HL-60/S4 treated with phorbol 12-myristate 13-acetate at 8.2 ng/mL for 4 days and 3 days (cell line): ENCODE results near the gene USH2A.
"Not testable (repeated sequence)": the region's sequence is repeated elsewhere in the genome, so short reads cannot be mapped to it uniquely, and the experiment has no call there.

Experiments
- in situ Hi-C: fragments of 300-500 bp; cut with MboI; formaldehyde crosslinking; loops from 2 replicates; pipeline ENCODE4 v1.15.0; 2022; ENCODE audit warnings: low sequenced_read_pairs

The USH2A gene

GRCh38 chr1:216390956-216391355 is 32.3 kb downstream of the USH2A start:
- in situ Hi-C loops: no loop called here

GRCh38 chr1:216389774-216390173 is 33.5 kb downstream of the USH2A start:
- in situ Hi-C loops: no loop called here

GRCh38 chr1:216388558-216388957 is 34.7 kb downstream of the USH2A start:
- in situ Hi-C loops: no loop called here

GRCh38 chr1:216387782-216388181 is 35.5 kb downstream of the USH2A start:
- in situ Hi-C loops: no loop called here

- in situ Hi-C loops: no loop called here
These were observed 43.8 kb downstream of the USH2A start for GRCh38 chr1:216379441-216379840.

GRCh38 chr1:216368249-216368648 is 55.0 kb downstream of the USH2A start:
- in situ Hi-C loops: no loop called here

GRCh38 chr1:216366979-216367378 is 56.3 kb downstream of the USH2A start:
- in situ Hi-C loops: no loop called here

- in situ Hi-C loops: no loop called here
These were observed 66.3 kb downstream of the USH2A start for GRCh38 chr1:216356945-216357344.

GRCh38 chr1:216350186-216350585 is 73.1 kb downstream of the USH2A start:
- in situ Hi-C loops: no loop called here

GRCh38 chr1:216346526-216346925 is 76.7 kb downstream of the USH2A start:
- in situ Hi-C loops: no loop called here

- in situ Hi-C loops: not testable (repeated sequence)
These were observed 82.7 kb downstream of the USH2A start for GRCh38 chr1:216340542-216340941.

- in situ Hi-C loops: no loop called here
These were observed 90.8 kb downstream of the USH2A start for GRCh38 chr1:216332462-216332861.

- in situ Hi-C loops: no loop called here
These were observed 91.2 kb downstream of the USH2A start for GRCh38 chr1:216332003-216332402.

- in situ Hi-C loops: no loop called here
These were observed 92.0 kb downstream of the USH2A start for GRCh38 chr1:216331211-216331610.

- in situ Hi-C loops: no loop called here
These were observed 93.0 kb downstream of the USH2A start for GRCh38 chr1:216330262-216330661.

- in situ Hi-C loops: no loop called here
These were observed 97.3 kb downstream of the USH2A start for GRCh38 chr1:216325946-216326345.

GRCh38 chr1:216325336-216325735 is 97.9 kb downstream of the USH2A start:
- in situ Hi-C loops: no loop called here

- in situ Hi-C loops: no loop called here
These were observed 99.9 kb downstream of the USH2A start for GRCh38 chr1:216323344-216323743.

- in situ Hi-C loops: no loop called here
These were observed 108.7 kb downstream of the USH2A start for GRCh38 chr1:216314379-216315095.

- in situ Hi-C loops: no loop called here
These were observed 112.5 kb downstream of the USH2A start for GRCh38 chr1:216310776-216311175.

GRCh38 chr1:216306830-216307229 is 116.4 kb downstream of the USH2A start:
- in situ Hi-C loops: no loop called here

GRCh38 chr1:216303690-216304089 is 119.6 kb downstream of the USH2A start:
- in situ Hi-C loops: no loop called here

- in situ Hi-C loops: no loop called here
These were observed 129.6 kb downstream of the USH2A start for GRCh38 chr1:216293683-216294082.
